ENCODE measurements around the gene NAP1L1.

Gene NAP1L1

GRCh38 chr12:76084863-76085519 is 506 bp upstream of the NAP1L1 start:
- DNase-seq (ENCODE audit: low read depth in 2 of 3, low spot score in 1 of 3): peak in 2 of 3 donors; percentile 16 to 43

- DNase-seq (ENCODE audit: low read depth in 2 of 3, low spot score in 1 of 3): peak in 1 of 3 donors; percentile 10
Measured at GRCh38 chr12:76083246-76083903, 1.1 kb downstream of the NAP1L1 start.

GRCh38 chr12:76081909-76082308 is 2.6 kb downstream of the NAP1L1 start:
- no peak for DNase-seq (ENCODE audit: low read depth in 2 of 3, low spot score in 1 of 3)

GRCh38 chr12:76080729-76081415 is 3.6 kb downstream of the NAP1L1 start:
- no peak for DNase-seq (ENCODE audit: low read depth in 2 of 3, low spot score in 1 of 3)

- no peak for DNase-seq (ENCODE audit: low read depth in 2 of 3, low spot score in 1 of 3)
Measured at GRCh38 chr12:76080017-76080728, 4.3 kb downstream of the NAP1L1 start.

- DNase-seq (ENCODE audit: low read depth in 2 of 3, low spot score in 1 of 3): no peak
Measured at GRCh38 chr12:76078748-76079147, 5.7 kb downstream of the NAP1L1 start.

GRCh38 chr12:76075448-76075847 is 9.0 kb downstream of the NAP1L1 start:
- DNase-seq (ENCODE audit: low read depth in 2 of 3, low spot score in 1 of 3): no peak

GRCh38 chr12:76074701-76075336 is 9.7 kb downstream of the NAP1L1 start:
- no peak for DNase-seq (ENCODE audit: low read depth in 2 of 3, low spot score in 1 of 3)

- DNase-seq (ENCODE audit: low read depth in 2 of 3, low spot score in 1 of 3): no peak
Measured at GRCh38 chr12:76073561-76073960, 10.9 kb downstream of the NAP1L1 start.

- DNase-seq (ENCODE audit: low read depth in 2 of 3, low spot score in 1 of 3): no peak
Measured at GRCh38 chr12:76072568-76072967, 11.9 kb downstream of the NAP1L1 start.

GRCh38 chr12:76069339-76069738 is 15.1 kb downstream of the NAP1L1 start:
- DNase-seq (ENCODE audit: low read depth in 2 of 3, low spot score in 1 of 3): no peak

GRCh38 chr12:76065917-76066316 is 18.6 kb downstream of the NAP1L1 start:
- no peak for DNase-seq (ENCODE audit: low read depth in 2 of 3, low spot score in 1 of 3)

- no peak for DNase-seq (ENCODE audit: low read depth in 2 of 3, low spot score in 1 of 3)
Measured at GRCh38 chr12:76064904-76065303, 19.6 kb downstream of the NAP1L1 start.

GRCh38 chr12:76060111-76060510 is 24.4 kb downstream of the NAP1L1 start:
- DNase-seq (ENCODE audit: low read depth in 2 of 3, low spot score in 1 of 3): no peak

- no peak for DNase-seq (ENCODE audit: low read depth in 2 of 3, low spot score in 1 of 3)
Measured at GRCh38 chr12:76057326-76057725, 27.2 kb downstream of the NAP1L1 start.

GRCh38 chr12:76055393-76055792 is 29.1 kb downstream of the NAP1L1 start:
- no peak for DNase-seq (ENCODE audit: low read depth in 2 of 3, low spot score in 1 of 3)

- DNase-seq (ENCODE audit: low read depth in 2 of 3, low spot score in 1 of 3): no peak
Measured at GRCh38 chr12:76049575-76050251, 34.8 kb downstream of the NAP1L1 start.

GRCh38 chr12:76047742-76048141 is 36.7 kb downstream of the NAP1L1 start:
- DNase-seq (ENCODE audit: low read depth in 2 of 3, low spot score in 1 of 3): no peak

GRCh38 chr12:76047060-76047459 is 37.4 kb downstream of the NAP1L1 start:
- DNase-seq (ENCODE audit: low read depth in 2 of 3, low spot score in 1 of 3): no peak

- DNase-seq (ENCODE audit: low read depth in 2 of 3, low spot score in 1 of 3): no peak
Measured at GRCh38 chr12:76043377-76043776, 41.1 kb downstream of the NAP1L1 start.

GRCh38 chr12:76042147-76042546 is 42.3 kb downstream of the NAP1L1 start:
- DNase-seq (ENCODE audit: low read depth in 2 of 3, low spot score in 1 of 3): no peak
